Activated CD4-positive, CD25-positive, alpha-beta regulatory T cell (primary cell): ENCODE measurements around the gene AKAP13.
"Not testable (repeated sequence)": the region's sequence is repeated elsewhere in the genome, so short reads cannot be mapped to it uniquely, and the experiment has no call there.

Experiments used
- DNase-seq, 4 experiments: peaks; one replicate each; lab custom pipeline; 2025; lab: John Stamatoyannopoulos, UW

Gene AKAP13

DNA sequence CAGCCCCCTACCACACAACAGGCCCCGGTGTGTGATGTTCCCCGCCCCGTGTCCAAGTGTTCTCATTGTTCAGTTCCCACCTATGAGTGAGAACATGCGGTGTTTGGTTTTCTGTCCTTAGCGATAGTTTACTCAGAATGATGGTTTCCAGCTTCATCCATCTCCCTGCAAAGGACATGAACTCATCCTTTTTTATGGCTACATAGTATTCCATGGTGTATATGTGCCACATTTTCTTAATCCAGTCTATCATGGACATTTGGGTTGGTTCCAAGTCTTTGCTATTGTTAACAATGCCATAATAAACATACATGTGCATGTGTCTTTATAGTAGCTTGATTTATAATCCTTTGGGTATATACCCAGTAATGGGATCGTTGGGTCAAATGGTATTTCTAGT, 285.3 kb downstream of the AKAP13 start:
- DNase-seq, result not testable (repeated sequence)

DNA sequence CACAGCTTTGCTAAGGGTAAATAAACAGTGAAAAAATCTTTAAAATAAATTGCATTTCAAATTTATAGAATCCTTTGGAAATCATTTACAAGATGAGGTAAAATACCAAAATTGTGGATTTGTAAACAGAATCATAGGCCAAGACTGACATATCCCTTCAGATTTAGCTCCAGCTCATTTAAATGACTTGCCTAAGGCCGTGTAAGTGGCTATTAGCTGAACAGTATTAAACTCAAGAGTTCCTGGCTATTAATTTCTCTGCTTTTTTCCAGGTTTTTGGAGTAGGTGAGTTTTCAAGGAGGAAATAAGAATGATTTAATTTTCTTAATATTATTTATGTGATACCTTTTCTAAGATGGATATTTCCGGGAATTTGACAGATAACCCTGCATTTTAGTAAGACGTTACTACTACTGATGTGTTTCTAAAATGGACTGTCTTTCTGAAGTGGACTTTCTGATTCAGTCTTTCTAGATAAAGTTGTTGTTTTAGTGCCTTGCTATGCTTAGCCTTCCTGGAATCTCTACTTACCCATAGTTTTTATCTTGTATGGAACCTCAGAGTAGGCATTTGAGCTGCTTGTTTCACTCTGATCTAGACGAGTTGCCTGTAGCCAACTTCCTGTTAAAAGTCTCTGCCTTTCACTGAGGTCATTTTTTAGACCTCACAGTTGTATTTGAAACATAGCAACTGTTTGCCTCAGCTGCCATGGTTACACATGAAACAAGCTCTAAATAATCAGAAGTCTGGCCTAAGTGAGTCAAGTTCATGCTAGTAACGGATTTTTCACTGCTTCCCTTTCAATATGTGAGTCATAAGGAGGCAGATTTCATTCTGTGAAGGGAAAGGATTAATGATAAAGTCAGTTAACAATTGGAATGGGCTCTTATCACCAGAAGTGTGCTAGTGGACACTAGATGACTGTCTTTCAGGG, 287.4 kb downstream of the AKAP13 start:
- DNase-seq, result peak in 2 of 4 experiments; percentile 9 to 19

DNA sequence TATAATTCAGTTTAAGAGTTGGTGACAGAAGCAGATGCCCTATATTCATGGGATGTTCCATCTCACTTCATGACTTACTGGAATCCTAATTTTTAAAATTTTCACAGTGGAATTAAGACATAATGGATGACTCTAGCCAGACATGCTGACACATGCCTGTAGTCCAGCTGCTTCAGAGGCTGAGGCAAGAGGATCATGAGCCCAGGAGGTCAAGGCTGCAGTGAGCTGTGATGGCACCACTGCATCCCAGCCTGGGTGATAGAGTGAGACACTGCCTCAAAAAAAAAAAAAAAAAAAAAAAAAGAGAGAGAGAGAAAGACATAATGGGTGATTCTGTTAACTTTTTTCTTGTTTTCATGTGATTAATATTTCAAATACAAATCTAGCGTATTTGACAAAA, 290.8 kb downstream of the AKAP13 start:
- DNase-seq, result no peak

DNA sequence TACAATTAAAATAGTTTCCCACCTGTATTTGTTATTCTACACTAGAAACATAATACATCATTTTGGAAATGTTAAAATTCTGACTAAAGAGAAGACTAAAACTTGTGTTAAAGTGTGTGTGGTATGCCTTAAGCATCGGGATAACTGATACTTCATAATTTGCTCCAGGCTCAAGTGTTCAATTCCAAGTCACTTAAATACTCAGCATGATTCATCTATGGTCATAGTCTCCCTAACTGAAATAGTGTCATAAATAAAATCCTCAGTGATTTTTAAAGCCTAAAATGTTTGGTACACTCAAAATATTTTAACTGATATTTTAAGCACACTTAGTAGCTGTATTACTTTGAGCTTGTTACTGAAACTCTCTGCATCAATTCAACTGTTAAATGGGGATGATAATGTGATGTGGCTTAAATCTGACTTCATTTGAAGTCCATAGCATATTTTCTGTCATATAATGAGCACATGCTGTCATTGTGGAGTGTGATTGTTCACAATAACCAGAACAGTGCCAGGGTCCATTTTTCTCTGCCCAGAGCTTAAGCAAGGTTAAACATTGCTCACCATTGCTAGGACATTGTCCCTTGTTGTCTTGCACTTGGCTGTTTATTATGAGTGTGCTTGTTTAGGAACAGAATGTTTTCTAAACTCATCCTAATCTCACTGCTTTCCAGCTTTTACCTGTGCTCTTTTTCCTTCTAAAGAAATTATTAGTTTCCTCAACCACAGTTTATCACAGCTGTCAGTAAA, 292.1 kb downstream of the AKAP13 start:
- DNase-seq, result no peak

DNA sequence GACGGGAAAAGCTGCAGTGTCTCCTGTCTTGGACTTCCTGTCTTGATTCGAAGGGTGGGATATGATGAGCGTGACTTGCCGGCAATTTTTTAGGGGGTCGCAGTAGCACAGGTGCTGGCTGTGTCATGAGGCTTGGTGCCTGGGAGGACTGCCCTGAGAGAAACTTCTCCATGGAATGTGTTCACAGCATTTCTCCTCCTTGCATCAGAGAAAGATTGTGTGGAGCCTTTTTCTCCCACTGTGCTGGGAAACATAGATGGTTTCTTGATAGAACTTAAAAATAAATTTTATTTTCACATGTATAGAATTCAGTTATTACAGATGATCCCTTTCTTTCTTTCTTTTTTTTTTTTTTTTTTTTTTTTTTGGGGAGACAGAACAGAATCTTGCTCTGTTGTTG, 292.9 kb downstream of the AKAP13 start:
- DNase-seq, result no peak

DNA sequence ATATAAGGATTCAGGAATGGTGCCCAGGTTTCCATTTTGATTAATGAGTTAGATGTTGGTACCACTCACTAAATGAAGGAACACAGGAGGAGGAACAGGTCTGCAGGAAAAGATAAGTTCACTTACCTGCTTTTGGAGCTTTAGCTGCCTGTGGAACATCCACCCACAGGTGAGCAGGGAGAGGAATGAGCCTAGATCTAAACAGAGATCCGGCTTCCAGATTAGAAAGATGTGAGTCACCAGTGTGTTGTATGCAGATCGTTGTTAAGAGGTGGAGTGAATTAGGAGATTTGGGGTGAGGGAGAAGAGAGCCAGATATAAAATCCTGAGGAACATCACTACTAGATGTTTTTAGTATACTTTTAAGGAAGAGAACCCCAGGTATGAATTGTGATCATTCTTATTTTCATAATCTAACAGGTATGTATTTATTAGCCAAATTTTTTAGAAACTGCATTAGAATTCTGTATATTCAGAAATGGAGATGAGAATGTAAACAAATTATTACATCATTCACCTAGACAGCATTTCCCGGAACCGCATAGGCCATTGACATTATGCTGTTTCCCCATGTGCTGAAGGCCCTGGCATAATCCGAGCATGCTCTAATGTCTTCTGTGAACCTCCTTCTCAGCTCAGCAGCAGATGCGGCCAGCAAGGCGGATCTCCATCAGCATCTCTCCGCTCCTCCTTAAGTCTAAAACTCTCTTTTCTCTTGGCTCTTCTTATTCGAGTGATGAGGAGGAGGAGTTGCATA, 296.1 kb downstream of the AKAP13 start:
- DNase-seq, result no peak

DNA sequence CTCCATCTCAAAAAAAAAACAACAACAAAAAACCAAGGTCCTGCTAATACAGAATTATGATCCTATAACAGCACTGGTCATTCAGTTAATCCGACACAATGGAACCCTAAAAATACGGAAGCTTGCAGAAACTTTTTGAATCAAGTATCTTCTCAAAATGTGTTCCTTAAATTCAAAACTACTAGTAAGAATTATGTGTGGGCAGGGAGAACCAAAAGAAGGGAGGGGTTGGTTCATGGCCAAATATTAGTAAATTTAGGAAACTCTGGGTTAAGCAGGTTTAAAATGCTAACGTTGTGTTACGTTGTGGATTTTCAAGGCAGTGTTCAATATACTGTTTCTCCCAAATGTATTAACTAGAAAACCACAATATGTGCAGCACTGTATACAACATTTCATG, 298.8 kb downstream of the AKAP13 start:
- no peak for DNase-seq

DNA sequence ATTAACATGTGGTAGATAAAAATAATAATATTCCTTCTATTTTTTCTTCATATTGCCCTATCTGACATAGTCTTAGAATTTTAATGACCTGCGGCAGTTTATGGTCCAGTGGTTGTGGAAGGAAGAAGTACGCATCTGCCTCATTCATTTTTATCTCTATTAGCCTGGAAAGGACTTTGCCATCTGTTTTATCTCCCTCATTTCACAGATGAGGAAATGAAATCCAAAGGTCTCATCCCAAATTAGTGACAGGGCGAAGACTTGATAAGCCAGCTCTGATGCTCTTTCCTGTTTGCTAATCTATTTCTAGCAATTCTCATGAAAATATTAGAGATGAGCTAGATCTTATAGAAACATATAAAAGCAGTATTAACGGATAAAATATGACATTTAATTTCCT, 301.0 kb downstream of the AKAP13 start:
- DNase-seq, result no peak

DNA sequence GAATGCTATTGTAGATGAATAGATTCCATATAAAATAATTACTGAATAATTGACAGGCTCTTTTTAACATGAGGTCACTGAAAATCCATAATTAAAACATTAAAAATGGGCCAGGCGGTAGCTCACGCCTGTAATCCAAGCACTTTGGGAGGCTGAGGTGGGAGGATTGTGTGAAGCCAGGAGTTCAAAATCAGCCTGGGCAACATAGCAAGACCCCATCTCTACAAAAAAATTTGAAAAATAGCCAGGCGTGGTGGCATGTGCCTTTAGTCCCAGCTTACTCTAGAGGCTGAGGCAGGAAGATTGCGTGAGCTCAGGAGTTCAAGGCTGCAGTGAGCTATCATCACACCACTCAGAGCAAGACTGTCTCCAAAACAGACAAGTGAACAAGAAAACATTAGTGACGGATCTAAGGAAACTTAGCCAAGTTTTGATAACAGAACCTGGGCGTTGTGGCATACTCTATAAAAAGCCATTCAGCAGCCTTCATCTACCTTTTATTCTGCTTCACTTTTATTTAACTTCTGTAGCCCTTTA, 303.8 kb downstream of the AKAP13 start:
- DNase-seq, result no peak

DNA sequence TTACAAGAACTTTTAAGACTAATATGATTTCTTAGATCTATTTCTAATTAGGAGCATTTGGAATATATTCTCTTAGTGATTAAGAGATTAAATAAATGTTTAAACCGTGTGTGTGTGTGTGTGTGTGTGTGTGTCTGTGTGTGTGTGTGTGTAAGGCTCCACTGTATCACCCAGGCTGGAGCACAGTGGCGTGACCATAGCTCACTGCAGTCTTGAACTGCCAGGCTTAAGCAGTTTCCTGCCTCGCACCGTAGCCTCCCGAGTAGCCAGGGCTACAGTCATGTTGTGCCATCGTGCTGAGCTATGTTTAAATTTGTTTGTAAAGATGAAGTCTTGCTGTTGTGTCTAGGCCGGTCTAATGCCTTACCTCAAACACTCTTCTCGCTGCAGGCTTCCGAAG, 305.0 kb downstream of the AKAP13 start:
- DNase-seq, result no peak

DNA sequence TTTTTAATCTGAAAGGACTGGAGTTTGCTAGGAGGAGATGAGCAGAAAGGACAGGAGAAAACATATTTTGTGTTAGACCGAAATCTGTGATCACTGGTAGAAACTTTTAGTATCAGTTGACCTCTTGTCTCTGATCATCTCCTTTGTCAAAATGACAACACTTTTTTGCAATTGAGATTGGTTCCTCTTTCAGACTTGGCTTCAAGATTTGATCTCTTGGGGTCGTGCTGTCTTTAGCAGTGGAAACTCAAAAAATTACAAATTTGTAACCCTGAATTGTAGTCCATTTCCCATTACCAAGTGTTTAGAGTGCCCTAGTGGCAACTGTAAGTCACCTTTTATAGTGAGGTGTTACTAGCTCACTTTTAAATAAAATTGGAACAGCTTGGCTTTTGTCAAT, 306.9 kb downstream of the AKAP13 start:
- DNase-seq, result no peak

DNA sequence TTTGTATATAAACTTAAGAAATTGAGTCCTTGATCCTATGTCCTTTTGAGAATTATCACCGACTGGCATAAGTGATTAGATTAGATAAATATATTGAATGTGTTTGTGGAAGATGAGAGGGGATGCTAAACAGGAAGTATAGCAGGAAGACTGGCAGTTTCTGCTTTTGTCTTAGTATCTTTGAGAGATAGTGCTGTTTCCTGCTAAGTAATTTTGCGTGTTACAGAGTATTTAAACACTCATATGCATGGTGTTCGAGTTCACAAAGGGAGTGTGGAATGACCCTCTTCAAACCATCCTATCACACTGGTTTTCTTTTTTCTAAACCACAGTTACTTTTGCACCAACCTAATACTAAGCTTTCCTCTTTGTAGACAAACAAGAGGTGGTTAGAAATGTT, 308.3 kb downstream of the AKAP13 start:
- no peak for DNase-seq

DNA sequence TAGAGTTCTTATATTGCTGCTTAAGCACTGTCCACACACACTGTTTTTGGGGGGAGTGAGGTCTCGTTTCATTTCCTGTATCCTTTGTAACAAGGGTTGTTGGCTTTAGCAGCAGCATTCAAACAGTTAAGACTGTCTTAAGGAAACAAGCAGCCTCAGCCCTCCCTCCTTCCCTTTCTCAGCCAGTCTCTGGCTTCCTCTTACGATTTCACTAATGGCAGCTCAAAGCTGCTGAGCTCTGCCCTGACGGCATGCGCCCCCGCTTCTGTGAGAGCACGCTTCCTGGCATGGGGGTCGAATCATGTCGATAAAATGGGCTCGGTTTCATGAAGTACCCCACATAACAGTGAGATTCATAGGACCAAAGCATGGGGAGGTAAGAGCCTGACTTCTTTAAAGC, 309.3 kb downstream of the AKAP13 start:
- peak in 2 of 4 experiments; percentile 31 to 42 for DNase-seq

DNA sequence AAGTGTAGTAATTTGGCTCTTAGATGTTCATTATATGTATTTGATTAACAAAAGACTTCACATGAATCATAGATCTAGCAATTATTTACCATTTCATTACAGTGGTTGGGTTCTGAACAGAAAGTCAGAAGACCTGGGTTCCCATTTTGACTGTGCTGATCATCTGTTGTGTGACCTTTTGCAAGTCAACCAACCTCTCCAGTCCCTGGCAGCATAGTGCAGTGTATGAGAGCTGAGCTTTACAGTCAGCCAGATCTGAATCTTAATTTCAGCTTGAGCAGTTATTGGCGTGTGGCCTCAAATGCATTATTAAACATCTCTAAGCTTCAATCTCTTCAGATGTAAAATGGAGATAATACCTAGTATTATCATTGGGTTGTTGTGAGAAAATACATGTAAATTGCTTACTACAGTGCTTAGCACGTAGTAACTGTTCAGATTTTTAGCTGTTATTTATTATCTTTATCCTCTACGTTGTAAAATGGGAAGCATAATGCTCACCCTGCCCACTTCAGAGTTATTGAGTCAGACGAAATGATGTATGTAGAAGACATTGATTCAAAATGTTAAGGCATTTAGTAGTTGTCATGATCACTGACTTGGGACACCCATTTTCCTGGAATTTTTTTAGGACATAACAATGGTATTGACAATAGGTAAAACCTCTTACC, 310.3 kb downstream of the AKAP13 start:
- peak in 3 of 4 experiments; percentile 7 to 27 (median 14) for DNase-seq

DNA sequence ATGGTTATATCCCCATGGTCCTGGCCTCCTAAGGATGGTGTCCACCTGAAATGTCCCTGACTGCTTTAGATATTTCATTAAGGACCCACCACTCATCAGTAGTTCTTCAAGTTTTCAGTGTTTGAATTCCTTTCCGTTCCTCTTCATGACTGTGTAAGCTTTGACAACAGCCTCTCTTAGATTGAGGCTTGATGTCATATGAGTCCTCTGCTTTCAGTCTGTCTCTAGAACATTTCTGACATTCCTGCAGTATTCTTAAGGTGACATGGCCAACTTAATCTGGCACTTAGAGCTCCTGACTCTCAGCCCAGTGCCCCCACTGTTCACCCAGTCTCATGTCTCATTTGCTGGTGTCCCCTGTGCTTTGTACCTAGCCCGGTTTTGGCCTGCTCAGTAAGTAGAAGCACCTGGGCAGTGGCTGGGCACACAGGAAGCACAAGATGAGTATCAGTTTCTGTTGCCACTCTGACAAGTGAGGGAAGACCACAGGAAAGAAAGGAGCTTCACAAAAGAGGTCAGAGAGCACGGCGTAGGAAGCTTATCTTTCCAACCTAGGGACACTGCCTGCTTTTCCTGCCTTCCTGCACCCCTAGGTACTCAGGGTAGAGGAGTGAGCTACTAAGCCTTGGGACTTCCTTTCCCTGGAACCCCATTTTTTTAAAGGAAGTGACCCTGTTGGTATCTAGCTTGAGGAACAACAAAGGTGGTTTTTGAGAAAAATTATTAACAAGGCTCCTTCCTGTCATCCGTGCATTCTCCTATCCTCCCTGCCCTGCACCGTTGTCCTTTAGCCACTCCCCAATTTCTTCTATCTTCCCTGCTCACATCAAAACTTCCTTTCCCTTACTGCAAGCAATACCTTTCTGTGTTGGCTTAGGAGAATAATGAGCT, 311.2 kb downstream of the AKAP13 start:
- DNase-seq, result no peak

DNA sequence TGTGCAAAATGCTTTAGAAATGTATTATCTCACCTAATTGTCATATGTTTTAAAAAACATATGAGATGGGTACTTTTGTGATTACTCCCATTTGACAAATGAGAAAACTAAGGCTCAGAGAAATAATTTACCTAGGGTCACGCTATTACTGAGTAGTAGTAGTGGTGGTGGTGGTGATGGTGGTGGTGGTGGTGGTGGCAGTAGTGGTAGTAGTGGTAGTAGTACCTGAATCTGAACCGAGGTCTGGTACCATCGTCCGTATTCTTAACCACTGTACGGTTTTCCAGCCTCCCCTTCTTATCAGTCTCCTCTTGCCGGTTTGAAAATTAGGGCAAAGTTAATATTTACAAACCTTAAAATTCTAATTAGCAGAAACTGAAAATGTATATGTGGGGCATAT, 311.9 kb downstream of the AKAP13 start:
- no peak for DNase-seq

DNA sequence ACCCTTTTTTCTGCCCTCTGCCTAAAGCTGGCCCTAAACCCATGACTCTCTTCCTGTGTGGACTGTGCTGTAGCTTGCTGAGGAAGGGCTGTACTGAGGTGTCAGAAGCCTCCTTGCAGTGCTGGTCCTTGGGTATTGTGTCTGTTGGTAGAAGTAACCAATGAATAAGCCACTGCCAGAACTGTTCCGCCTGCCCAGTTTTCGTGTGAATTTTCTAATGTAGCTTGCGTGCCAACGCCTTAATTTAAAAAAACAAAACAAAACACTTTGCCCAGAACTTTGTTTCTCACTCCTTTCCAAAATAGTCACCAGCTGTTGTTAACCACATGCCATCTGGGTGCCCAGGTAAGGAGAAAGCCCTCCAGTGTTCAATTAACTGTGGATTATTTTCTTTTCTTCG, 312.5 kb downstream of the AKAP13 start:
- DNase-seq, result no peak

DNA sequence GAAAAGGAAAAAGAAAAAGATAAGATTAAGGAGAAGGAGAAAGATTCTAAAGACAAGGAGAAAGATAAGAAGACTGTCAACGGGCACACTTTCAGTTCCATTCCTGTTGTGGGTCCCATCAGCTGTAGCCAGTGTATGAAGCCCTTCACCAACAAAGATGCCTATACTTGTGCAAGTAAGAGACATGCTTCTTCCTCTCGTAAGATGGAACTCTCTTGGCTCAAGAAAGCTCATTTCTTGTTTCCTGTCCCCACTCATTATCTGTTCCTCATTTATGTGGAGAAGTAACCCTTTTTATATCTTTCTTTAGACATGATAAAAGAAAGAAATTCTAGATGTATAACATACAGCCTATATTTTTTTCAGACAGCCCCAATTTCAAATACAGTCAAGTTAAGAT, 312.9 kb downstream of the AKAP13 start:
- DNase-seq, result no peak

DNA sequence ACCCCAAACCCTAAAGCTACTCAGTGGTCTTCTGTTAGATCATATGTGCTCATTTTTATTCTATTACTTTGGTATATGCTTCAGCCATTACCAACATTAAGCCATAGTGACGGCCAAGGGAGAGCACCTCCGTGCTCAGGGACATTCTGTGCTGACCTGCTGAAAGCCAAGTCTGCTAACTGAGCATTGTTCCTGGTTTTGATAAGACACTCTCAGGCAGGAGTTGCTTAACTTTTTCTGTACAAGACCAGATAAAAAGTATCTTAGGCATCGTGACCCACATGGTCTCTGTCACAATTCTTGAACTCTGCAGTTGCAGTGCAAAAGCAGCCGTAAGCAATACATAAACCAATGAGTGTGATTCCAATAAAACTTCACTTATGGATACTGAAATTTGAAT, 313.7 kb downstream of the AKAP13 start:
- no peak for DNase-seq

DNA sequence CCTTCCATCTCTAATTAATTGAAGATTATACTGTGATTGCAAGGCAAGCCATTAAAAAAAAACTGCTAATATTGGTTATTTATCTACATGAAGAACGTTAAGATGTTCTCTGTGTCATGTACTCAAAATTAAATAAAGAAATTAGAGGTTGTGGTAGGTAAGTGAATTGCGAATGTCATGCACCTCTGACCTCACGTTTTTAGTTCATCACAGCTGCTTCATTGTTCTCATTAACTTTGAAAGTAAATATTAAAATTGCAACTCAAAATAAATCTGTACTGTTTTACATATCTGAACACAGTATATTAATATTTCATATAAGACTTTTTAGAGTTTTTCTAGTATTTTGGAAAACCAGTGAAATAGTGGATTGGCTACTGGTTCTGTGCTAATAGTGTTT, 320.4 kb downstream of the AKAP13 start:
- no peak for DNase-seq
